Activated CD4-positive, alpha-beta T cell treated with anti-CD3 and anti-CD28 coated beads, Interleukin-2, amount 10 ng/mL, durations not matched to agents 24 days and 14 days (primary cell): ENCODE measurements around the gene HABP4. TPM values are rescaled to one million over a fixed set of nuclear protein-coding genes. Genes with fewer than 3 reads are reported as not detected.
"Not testable (repeated sequence)": the region's sequence is repeated elsewhere in the genome, so short reads cannot be mapped to it uniquely, and the experiment has no call there.

Source experiments
- DNase-seq: peaks from one replicate; pipeline ENCODE4 v3.0.0; 2022
- H3K27ac Mint-ChIP-seq: one replicate; pipeline ENCODE4 v1.8.0; 2022; ENCODE audit warnings: mild to moderate bottlenecking, mixed read lengths
- H3K27me3 Mint-ChIP-seq: one replicate; pipeline ENCODE4 v1.8.0; 2022; ENCODE audit warnings: mixed read lengths
- H3K36me3 Mint-ChIP-seq: one replicate; pipeline ENCODE4 v1.8.0; 2022; ENCODE audit warnings: low read depth, mild to moderate bottlenecking, mixed read lengths
- H3K4me1 Mint-ChIP-seq: one replicate; pipeline ENCODE4 v1.8.0; 2021; ENCODE audit warnings: mixed read lengths
- H3K4me3 Mint-ChIP-seq: one replicate; pipeline ENCODE4 v1.8.0; 2022; ENCODE audit warnings: mild to moderate bottlenecking, moderate library complexity, mixed read lengths
- H3K9me3 Mint-ChIP-seq: one replicate; pipeline ENCODE4 v1.8.0; 2021; ENCODE audit warnings: mixed read lengths
- intact Hi-C: fragments of 100-400 bp; cut with micrococcal nuclease; formaldehyde crosslinking; loops from one replicate; pipeline ENCODE4 v1.15.1; 2023
- total RNA-seq: library from RNA; stranded (reverse); gene quantifications from 2 replicates; pipeline ENCODE4 v1.2.3, GENCODE V29; 2022

HABP4 gene
- total RNA-seq, 1 donor from 2014 or later = 9.1 TPM

DNA sequence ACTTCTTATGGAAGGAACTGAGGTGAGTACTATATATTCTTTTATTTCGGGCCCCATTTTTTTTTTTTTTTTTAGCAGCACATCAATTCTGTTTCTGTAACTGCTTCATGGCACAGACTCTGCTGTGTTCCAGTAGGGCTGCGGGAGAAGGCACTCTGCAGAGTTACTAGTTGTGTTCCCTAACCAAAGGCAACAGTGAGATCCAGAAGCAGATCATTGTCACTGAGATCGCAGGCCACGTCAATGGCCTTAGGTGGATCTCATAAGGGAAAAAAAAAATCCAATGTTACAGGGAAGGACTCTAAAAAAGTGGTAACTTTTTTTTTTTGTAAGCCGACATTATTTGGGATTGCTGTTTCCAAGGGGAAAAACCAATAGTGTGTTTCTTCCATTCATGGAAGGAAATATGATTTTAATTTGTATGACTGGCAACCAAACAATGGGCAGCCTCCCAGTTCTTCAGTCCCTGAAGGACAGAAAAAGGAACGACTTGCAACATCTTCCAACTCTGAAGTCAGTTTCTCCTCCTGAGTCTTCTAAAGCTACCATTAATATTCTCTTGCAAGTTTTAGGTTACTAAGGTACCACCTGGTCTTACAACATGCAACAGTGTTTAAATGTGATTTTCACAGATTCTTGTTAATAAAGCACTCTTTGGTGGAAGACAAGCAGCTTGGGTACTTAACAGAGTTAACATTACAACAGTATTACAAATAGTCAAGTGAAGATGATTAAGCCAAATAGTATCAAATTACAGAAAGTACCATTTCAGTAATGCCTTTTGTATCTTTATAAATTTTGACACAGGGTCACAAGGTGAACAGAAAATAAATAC, 52.8 kb downstream of the HABP4 start:
- H3K4me3 Mint-ChIP-seq = no peak overlapping the region
- H3K27ac Mint-ChIP-seq = no peak overlapping the region
- DNase-seq = no peak
- no peaks in the 10 kb centered on the region for H3K9me3 Mint-ChIP-seq
- H3K27me3 Mint-ChIP-seq = peaks cover 6% of the 10 kb centered on the region
- H3K36me3 Mint-ChIP-seq = no peaks in the 10 kb centered on the region
- H3K4me1 Mint-ChIP-seq = no peaks in the 10 kb centered on the region
- intact Hi-C loops = no loop called here

DNA sequence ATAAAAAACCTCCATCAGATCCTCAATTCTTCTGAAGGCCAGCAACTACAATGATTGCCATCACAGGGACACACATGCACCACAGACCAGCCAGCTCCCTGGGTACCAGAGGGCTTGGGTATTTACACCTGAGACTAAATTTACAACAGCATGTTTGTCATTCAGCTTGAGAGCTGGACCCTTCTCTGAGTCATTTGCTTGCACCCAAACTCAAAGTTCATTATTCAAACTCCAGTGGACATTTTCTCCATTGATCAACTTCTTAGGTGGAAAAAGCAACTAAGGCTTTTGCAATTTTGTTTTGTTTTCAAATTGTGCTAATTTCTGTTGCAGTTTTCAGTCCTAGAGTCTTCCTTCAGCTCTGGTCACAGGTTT, 53.4 kb downstream of the HABP4 start:
- H3K4me3 Mint-ChIP-seq, H3K27me3 Mint-ChIP-seq, DNase-seq, H3K9me3 Mint-ChIP-seq, intact Hi-C loops, H3K27ac Mint-ChIP-seq, H3K36me3 Mint-ChIP-seq, H3K4me1 Mint-ChIP-seq: not testable (repeated sequence)

DNA sequence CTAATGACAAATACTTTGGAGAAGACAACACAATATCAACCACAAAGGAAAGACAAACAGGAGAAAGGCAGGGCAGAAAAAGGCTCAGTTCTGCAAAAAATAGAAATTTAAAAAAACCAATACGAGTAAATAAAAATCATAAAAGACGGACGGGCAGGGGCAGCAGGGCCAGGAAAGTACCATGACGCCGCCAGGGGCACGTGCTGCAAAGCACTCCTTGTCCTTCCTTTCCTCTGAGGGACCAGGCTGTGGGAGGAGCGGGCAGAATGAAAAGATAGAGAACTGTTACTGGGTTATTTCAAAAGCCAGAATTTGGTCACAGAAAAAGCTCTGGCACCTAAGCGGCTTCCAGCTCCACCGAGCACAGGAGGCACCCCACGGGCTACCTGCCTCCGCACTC, 53.9 kb downstream of the HABP4 start:
- H3K27me3 Mint-ChIP-seq = peaks cover 6% of the 10 kb centered on the region
- DNase-seq = no peak
- H3K4me3 Mint-ChIP-seq = no peak overlapping the region
- H3K36me3 Mint-ChIP-seq = no peaks in the 10 kb centered on the region
- H3K9me3 Mint-ChIP-seq = no peaks in the 10 kb centered on the region
- no peaks in the 10 kb centered on the region for H3K4me1 Mint-ChIP-seq
- H3K27ac Mint-ChIP-seq = no peak overlapping the region
- intact Hi-C loops = no loop called here

DNA sequence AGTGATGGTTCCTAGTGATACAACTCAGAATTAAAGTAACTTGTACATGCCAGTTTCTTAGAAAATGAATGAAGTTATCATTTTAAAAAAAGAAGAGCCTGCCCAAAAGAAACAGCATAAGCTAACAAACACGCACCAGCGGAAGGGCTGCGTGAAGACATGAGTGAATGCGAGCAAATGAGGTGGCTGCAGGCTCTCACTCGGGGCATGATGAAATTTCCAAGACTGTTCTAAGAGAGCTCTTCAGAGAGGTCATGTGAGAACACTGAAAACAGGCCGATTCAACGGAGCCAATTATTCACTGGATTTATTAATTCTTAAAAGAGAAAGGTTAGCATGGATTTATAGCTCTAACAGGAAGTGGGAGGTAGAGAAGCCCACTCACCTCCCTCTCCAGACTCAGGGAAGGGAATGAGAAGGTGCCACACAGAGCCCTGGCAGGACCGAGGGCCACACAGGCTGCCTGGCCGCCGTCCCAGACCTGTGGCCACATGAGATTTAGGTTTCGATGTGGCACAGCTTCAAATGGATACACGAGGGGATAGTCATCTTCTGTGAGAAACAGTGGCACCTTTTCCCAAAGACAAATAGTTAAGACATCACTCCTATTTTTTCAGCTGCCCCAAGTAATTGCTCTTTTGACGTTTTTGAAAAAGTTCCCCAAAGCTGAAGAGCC, 55.5 kb downstream of the HABP4 start:
- no peaks in the 10 kb centered on the region for H3K36me3 Mint-ChIP-seq
- H3K27ac Mint-ChIP-seq = no peak overlapping the region
- no peaks in the 10 kb centered on the region for H3K9me3 Mint-ChIP-seq
- H3K4me1 Mint-ChIP-seq = peaks cover 2% of the 10 kb centered on the region
- peaks cover 6% of the 10 kb centered on the region for H3K27me3 Mint-ChIP-seq
- H3K4me3 Mint-ChIP-seq = no peak overlapping the region
- no peak for DNase-seq
- intact Hi-C loops = no loop called here

DNA sequence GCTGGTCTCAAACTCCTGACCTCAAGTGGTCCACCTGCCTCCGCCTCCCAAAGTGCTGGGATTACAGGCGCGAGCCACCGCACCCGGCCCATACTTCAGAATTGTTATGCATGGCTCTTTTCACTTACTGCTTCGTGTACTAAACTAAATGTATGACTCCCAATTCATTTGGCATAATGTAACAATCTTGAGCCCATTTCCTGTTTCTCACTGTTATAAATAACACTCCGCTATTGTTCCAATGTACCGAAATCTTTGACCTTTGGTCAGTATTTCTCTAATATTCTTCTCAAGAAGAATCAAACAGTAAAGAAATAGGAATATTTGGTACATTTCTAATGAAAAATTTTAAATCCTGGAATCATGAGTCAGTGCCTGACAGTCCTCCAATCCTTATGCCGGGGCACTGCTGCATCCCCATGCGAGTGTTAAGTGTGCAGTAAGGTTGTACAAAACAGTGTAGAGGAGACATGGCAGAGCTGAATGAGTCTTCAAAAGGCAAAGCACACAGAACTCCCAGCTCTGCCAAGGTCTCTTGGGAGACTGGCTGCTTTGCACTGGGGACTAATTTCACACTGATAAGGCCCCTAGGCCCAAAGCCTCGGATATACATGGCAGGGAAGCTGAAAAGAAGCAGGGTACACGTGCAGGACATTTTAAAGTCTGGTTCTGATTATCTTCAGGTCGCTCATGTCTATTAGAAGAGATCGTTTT, 58.4 kb downstream of the HABP4 start:
- no peak for DNase-seq
- intact Hi-C loops = no loop called here

DNA sequence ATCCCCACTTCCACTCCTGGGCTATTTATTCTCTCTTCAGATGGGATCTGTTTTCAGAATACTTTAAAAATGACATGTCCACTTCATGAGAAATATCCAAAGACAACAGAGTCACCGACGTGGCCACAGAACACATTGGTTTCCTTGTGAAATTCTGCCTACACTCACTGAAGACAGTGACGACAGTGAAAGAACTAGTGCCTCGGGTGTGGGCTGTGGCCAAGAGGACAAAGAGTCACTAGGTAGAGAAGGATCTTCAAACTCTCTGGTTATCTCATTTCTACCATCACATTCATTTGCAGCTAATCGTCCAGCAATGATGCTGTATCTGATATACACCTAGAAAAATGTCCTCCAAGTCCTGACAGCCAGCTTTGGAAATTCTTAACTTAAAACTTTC, 59.1 kb downstream of the HABP4 start:
- Mint-ChIP-seq H3K4me1 (peaks cover 2% of the 10 kb centered on the region), H3K27me3 (peaks cover 2% of the 10 kb centered on the region), H3K27ac (no peak overlapping the region), H3K36me3 (no peaks in the 10 kb centered on the region), H3K9me3 (no peaks in the 10 kb centered on the region), H3K4me3 (no peak overlapping the region)
- no peak for DNase-seq
- intact Hi-C loops = no loop called here

More for the DNA sequence above, 58.4 kb downstream of the HABP4 start:
- Mint-ChIP-seq H3K4me3 (no peak overlapping the region), H3K36me3 (no peaks in the 10 kb centered on the region), H3K27ac (no peak overlapping the region), H3K9me3 (no peaks in the 10 kb centered on the region), H3K27me3 (peaks cover 6% of the 10 kb centered on the region), H3K4me1 (peaks cover 2% of the 10 kb centered on the region)

DNA sequence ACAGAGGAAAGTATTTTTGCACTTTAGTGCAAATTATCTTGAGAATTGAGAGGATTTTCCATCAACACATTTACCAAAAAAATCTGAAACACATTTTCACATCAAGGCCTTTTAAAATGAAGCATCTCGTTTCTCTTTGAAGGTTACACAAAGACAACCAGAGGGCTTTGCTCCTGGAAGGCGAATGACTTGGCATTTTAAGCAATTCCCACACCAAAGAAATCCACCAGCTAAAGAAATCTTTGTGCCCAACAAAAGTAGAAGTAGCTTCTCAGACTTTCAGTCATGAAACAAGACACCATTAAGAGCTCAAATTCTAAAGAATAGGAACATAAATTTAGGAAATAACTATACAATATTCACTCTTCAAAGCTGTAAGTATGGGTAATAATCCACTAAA, 59.9 kb downstream of the HABP4 start:
- Mint-ChIP-seq H3K27me3 (no peaks in the 10 kb centered on the region), H3K27ac (no peak overlapping the region), H3K4me1 (peaks cover 2% of the 10 kb centered on the region), H3K4me3 (no peak overlapping the region), H3K9me3 (no peaks in the 10 kb centered on the region), H3K36me3 (no peaks in the 10 kb centered on the region)
- no peak for DNase-seq
- intact Hi-C loops = no loop called here

DNA sequence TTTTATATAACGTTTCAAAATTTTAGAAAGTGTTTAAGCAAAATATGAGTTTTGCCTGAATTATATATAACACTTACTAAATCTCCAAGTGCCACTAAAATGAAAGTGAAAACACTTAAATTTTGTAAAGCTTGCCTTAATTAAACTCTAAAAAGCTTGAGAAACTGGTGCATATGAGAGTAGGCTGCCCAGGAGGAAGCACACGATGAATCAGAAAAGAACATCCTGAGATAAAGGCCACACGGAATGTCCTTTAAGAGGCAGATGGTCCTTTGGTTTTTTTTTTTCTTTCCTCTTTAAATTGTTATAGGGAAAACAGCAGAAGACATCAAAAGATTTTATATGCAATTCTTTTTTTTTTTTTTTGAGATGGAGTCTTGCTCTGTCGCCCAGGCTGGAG, 60.3 kb downstream of the HABP4 start:
- H3K9me3 Mint-ChIP-seq = no peaks in the 10 kb centered on the region
- no peak overlapping the region for H3K4me3 Mint-ChIP-seq
- intact Hi-C loops = no loop called here

DNA sequence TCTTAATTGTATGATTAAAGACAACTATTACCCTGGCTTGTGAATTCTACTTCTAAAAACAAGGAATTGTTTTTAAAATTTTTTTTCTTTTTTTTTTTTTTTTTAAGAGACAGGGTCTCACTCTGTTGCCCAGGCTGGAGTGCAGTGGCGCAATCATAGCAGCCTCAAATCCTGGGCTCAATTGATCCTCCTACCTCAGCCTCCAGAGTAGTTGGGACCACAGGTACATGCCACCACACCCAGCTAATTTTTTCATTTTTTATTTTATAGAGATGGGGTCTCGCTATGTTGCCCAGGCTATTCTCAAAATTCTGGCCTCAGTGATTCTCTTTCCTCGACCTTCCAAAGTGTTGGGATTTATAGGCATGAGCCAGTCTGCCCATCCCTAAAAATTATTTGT, 62.3 kb downstream of the HABP4 start:
- intact Hi-C loops = no loop called here
- Mint-ChIP-seq H3K27me3 (peaks cover 7% of the 10 kb centered on the region), H3K4me1 (peaks cover 2% of the 10 kb centered on the region), H3K27ac (no peak overlapping the region), H3K9me3 (no peaks in the 10 kb centered on the region), H3K4me3 (no peak overlapping the region), H3K36me3 (no peaks in the 10 kb centered on the region)
- DNase-seq = no peak

More for the DNA sequence above, 60.3 kb downstream of the HABP4 start:
- peaks cover under 1% of the 10 kb centered on the region for H3K27me3 Mint-ChIP-seq
- no peak overlapping the region for H3K27ac Mint-ChIP-seq
- no peaks in the 10 kb centered on the region for H3K36me3 Mint-ChIP-seq
- no peak for DNase-seq
- H3K4me1 Mint-ChIP-seq = peaks cover 2% of the 10 kb centered on the region

DNA sequence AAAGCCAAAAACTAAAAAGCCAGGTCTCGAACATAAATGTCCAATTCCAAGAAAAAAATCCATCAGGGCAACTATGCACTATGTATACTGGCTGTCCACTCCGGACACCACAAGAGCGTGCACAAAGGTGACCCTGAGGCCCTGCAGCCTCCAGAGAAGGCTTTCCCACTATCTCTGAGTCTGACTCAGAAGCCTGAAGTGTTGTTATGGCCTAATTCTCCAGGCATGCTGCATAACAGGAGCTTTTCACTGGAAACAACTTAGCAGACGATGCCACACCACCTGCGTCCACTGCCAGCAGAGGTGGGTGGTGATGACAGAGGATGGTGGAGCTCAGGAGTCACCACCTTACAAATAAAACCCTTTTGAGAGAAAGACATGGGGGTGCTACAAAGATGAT, 63.7 kb downstream of the HABP4 start:
- H3K27ac Mint-ChIP-seq = no peak overlapping the region
- DNase-seq = no peak
- H3K4me1 Mint-ChIP-seq = peaks cover 2% of the 10 kb centered on the region
- H3K36me3 Mint-ChIP-seq = no peaks in the 10 kb centered on the region
- no peak overlapping the region for H3K4me3 Mint-ChIP-seq
- intact Hi-C loops = no loop called here
- peaks cover 7% of the 10 kb centered on the region for H3K27me3 Mint-ChIP-seq
- H3K9me3 Mint-ChIP-seq = no peaks in the 10 kb centered on the region

DNA sequence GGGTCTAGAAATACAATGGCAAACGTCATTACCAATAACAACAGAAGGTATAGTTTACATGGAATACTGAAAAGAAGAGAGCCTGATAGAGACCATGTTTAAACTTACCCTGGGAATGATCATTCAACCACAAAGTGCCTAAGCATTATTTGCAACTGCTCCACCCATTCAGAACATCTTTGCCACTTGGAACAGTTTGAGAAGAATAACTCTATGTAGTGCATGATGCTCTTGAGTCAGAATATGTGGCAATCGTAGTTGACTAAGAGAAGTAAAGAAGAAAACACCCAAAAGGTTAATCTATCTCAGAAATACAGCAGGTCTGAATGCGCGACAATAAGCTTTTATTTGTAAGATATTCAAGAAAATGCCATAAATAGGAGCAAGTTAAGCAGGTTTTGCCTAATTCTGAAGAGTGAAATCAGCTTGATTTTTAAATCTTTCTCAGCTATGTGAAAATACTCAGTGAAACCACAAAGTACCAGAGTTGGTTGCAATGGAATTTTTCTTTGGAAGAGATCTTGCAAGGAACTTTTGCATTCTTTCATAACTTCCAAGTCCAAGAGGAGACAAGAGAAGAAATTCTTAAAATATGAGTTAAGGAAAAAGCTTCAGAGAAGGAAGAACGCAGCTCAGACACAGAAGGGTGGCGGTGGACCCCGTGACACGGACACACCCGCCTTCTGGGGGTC, 64.3 kb downstream of the HABP4 start:
- Mint-ChIP-seq H3K27ac (no peak overlapping the region), H3K9me3 (no peaks in the 10 kb centered on the region), H3K36me3 (no peaks in the 10 kb centered on the region), H3K27me3 (peaks cover 7% of the 10 kb centered on the region), H3K4me3 (no peak overlapping the region), H3K4me1 (peaks cover 2% of the 10 kb centered on the region)
- no peak for DNase-seq
- intact Hi-C loops = no loop called here

DNA sequence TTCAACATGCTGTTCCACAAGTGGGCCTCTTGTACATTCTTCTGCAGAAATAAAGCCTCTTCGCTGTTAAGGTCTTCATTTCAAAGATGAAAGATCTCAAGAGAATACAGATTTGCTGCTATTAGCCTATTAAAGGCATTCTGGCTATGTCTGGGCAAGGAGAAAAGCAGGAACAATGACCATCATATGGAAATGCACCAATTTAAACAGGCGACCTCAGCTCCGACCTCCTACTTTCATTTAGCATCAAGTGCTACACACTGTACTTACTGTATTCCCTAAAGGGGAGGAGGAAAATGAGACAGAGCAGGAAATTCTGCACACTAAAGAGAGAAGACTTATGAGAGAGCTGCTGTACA, 64.8 kb downstream of the HABP4 start:
- intact Hi-C loops = no loop called here
- Mint-ChIP-seq H3K27ac (no peak overlapping the region), H3K9me3 (no peaks in the 10 kb centered on the region), H3K27me3 (peaks cover 7% of the 10 kb centered on the region), H3K36me3 (no peaks in the 10 kb centered on the region), H3K4me1 (peaks cover 2% of the 10 kb centered on the region), H3K4me3 (no peak overlapping the region)
- DNase-seq = no peak

DNA sequence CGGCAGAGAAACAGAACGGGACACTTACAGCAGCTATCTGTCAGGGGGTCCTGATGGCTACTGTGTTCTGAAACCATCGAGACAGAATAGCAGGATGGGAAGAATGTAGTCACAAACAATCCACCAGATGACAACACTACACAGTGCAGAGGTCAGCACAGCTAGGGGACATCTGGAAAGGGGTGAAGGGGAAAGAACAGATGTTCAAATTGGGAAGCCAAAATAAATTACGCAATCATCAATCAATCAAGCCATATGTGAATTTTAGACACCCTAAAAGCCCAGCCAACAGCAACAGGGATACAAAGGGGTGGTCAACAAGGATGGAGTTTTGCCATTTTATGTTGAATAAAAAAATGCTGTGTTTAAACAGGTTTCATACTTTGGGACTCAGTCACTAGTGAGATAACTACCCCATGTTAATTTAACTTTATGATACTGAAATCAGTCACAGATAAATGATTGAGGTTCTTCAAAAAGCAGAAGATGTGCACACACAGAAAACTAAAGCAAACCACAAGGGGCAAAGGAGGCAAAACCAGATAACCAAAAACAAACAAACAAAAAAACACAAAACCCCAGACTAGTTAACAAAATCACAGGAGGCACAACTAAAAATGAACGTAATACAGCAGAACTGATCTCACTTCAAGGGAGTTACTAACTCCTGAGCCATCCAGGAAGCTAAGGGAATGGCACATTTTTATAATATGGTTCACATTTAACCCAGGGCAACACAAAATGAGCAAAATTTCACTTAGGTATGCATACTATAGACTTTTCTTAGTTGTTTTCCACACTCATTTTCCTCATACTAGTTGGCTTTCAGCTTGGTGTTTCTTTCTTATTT, 65.9 kb downstream of the HABP4 start:
- H3K27me3 Mint-ChIP-seq = peaks cover 7% of the 10 kb centered on the region
- H3K9me3 Mint-ChIP-seq = no peaks in the 10 kb centered on the region
- H3K36me3 Mint-ChIP-seq = no peaks in the 10 kb centered on the region
- no peaks in the 10 kb centered on the region for H3K4me1 Mint-ChIP-seq
- intact Hi-C loops = no loop called here
- H3K27ac Mint-ChIP-seq = no peak overlapping the region
- no peak for DNase-seq
- H3K4me3 Mint-ChIP-seq = no peak overlapping the region
